GM12891 (cell line): ENCODE results near the gene TIGD2.

ENCODE experiments used
- POLR2A ChIP-seq: IDR thresholded peaks from 2 replicates; pipeline ENCODE4 v1.6.1; 2011; ENCODE audit warnings: low read depth, low read length, control low read depth
- POLR2AphosphoS5 ChIP-seq: IDR thresholded peaks from 2 replicates; pipeline ENCODE4 v1.6.1; 2011; ENCODE audit warnings: low read depth, low read length, control low read depth
- SPI1 ChIP-seq: IDR thresholded peaks from 2 replicates; pipeline ENCODE4 v1.6.1; 2011; ENCODE audit warnings: low read depth, low read length, control low read depth

DNA sequence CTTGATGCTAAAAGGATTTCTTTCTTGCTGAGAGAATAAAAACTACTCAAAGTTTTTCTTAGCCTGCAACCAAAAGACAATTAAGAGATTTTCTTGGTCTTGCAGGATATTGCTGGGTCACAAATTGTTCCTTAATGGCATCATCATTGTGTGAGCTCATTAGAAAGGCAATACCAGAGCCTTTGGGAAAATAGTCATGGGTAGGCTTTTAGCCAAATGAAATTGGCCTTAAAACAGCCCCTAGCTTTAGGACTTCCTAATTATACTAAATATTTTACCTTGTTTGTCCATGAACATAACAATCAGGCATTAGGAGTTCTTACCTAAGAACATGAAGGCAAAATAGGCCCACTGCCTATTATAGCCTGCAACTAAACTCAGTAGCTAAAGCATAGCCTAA is 43.9 kb upstream of the TIGD2 start:
- TF ChIP-seq POLR2A (no peak), POLR2AphosphoS5 (no peak), SPI1 (no peak)
